H1 (cell line): ENCODE measurements around the gene PPARA.

ENCODE experiments used
- FOSL1 ChIP-seq: IDR thresholded peaks from 2 replicates; pipeline ENCODE4 v1.6.1; 2011; ENCODE audit warnings: mild to moderate bottlenecking, low read depth, low read length, moderate library complexity; ENCODE audit not compliant: insufficient read depth
- TF ChIP-seq, protein P1 (sequence below), 3 experiments: IDR thresholded peaks; 1 replicate in 2 of 3; 2 replicates in 1 of 3; pipeline versions ENCODE4 v1.5.1 to v1.6.1; 2011; ENCODE audit warnings: low read length in 3 of 3, mild to moderate bottlenecking in 3 of 3, inconsistent platforms in 2 of 3, low read depth in 1 of 3, moderate library complexity in 1 of 3; ENCODE audit not compliant: insufficient read depth in 1 of 3; ENCODE audit errors: control extremely low read depth in 1 of 3

DNA sequence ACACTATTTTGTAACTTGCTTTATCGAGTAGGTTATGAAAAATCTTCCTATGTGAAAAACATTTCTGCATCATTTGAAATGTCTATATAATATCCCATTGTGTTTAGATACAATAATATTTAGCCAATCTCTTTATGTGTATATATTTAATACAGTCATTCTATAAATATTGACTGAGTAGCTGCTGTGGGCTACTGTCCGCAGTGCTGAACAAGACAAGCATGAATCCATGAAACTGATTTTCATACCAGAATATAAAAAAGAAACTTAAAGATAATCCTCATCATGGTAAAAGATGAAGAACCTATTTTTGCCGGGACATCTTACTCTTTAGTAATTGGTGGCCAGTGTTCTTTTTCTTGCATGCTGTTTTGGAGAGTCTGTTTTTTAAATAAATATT, 3.6 kb downstream of the PPARA start:
- TF ChIP-seq, protein P1, sequence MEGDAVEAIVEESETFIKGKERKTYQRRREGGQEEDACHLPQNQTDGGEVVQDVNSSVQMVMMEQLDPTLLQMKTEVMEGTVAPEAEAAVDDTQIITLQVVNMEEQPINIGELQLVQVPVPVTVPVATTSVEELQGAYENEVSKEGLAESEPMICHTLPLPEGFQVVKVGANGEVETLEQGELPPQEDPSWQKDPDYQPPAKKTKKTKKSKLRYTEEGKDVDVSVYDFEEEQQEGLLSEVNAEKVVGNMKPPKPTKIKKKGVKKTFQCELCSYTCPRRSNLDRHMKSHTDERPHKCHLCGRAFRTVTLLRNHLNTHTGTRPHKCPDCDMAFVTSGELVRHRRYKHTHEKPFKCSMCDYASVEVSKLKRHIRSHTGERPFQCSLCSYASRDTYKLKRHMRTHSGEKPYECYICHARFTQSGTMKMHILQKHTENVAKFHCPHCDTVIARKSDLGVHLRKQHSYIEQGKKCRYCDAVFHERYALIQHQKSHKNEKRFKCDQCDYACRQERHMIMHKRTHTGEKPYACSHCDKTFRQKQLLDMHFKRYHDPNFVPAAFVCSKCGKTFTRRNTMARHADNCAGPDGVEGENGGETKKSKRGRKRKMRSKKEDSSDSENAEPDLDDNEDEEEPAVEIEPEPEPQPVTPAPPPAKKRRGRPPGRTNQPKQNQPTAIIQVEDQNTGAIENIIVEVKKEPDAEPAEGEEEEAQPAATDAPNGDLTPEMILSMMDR (IDR thresholded peaks at IDR 0.05; ENCODE audit: control extremely low read depth in 1 of 3, insufficient read depth in 1 of 3, low read depth in 1 of 3, low read length in 3 of 3), result no peak
- no peak for TF ChIP-seq FOSL1
